Activated CD8-positive, alpha-beta memory T cell treated with anti-CD3 and anti-CD28 coated beads, Interleukin-2, amount 50 U/mL, for 24 hours (primary cell): ENCODE data around the gene CX3CR1.
A peak's percentile ranks its signal among the peaks of the same experiment; 100 is the strongest.
"Not testable (repeated sequence)": the region's sequence is repeated elsewhere in the genome, so short reads cannot be mapped to it uniquely, and the experiment has no call there.

Experiments used
- DNase-seq: peaks from one replicate; pipeline ENCODE4 v3.0.0-alpha.2; 2020; ENCODE audit errors: extremely low read depth

The CX3CR1 gene

GRCh38 chr3:39267631-39268548 is 11.9 kb downstream of the CX3CR1 start:
- peak; percentile 76 for DNase-seq

GRCh38 chr3:39264053-39264452 is 15.8 kb downstream of the CX3CR1 start:
- DNase-seq, result no peak

- DNase-seq, result no peak
Observed at GRCh38 chr3:39263576-39263975, 16.3 kb downstream of the CX3CR1 start.

GRCh38 chr3:39262846-39263245 is 17.0 kb downstream of the CX3CR1 start:
- DNase-seq, result no peak

GRCh38 chr3:39261726-39262125 is 18.1 kb downstream of the CX3CR1 start:
- no peak for DNase-seq

- no peak for DNase-seq
Observed at GRCh38 chr3:39260957-39261356, 18.9 kb downstream of the CX3CR1 start.

- DNase-seq, result no peak
Observed at GRCh38 chr3:39260318-39260717, 19.5 kb downstream of the CX3CR1 start.

- DNase-seq, result no peak
Observed at GRCh38 chr3:39255503-39256325, 24.1 kb downstream of the CX3CR1 start.

GRCh38 chr3:39254806-39255449 is 24.9 kb downstream of the CX3CR1 start:
- DNase-seq, result no peak

GRCh38 chr3:39251576-39251975 is 28.3 kb downstream of the CX3CR1 start:
- no peak for DNase-seq

GRCh38 chr3:39250116-39250747 is 29.6 kb downstream of the CX3CR1 start:
- DNase-seq, result no peak

GRCh38 chr3:39249453-39250115 is 30.3 kb downstream of the CX3CR1 start:
- DNase-seq, result no peak

- DNase-seq, result no peak
Observed at GRCh38 chr3:39241561-39241960, 38.3 kb downstream of the CX3CR1 start.

- DNase-seq, result no peak
Observed at GRCh38 chr3:39237027-39237426, 42.8 kb downstream of the CX3CR1 start.

- DNase-seq, result no peak
Observed at GRCh38 chr3:39234651-39235050, 45.2 kb downstream of the CX3CR1 start.

- DNase-seq, result no peak
Observed at GRCh38 chr3:39232859-39233258, 47.0 kb downstream of the CX3CR1 start.

- no peak for DNase-seq
Observed at GRCh38 chr3:39230453-39230852, 49.4 kb downstream of the CX3CR1 start.

- no peak for DNase-seq
Observed at GRCh38 chr3:39228496-39228895, 51.3 kb downstream of the CX3CR1 start.

- not testable (repeated sequence) for DNase-seq
Observed at GRCh38 chr3:39227596-39227995, 52.2 kb downstream of the CX3CR1 start.

- DNase-seq, result no peak
Observed at GRCh38 chr3:39226106-39226741, 53.6 kb downstream of the CX3CR1 start.

GRCh38 chr3:39224288-39224687 is 55.5 kb downstream of the CX3CR1 start:
- no peak for DNase-seq
